Smooth muscle cell (in vitro differentiated cells): ENCODE data around the gene ZBTB21. TPM values are rescaled to one million over a fixed set of nuclear protein-coding genes. Genes with fewer than 3 reads are reported as not detected.
A peak's percentile ranks its signal among the peaks of the same experiment; 100 is the strongest.

Experiments used
- DNase-seq: peaks from one replicate; lab custom pipeline; 2025; ENCODE audit not compliant: unreplicated experiment; lab: John Stamatoyannopoulos, UW
- H2AFZ ChIP-seq: fragments of 200-600 bp; sonication (generic); 2 replicates; pipeline ENCODE4 v1.6.0; 2016; ENCODE audit warnings: antibody characterized with exemption, low read depth, mild to moderate bottlenecking
- H3F3A ChIP-seq: fragments of 200-600 bp; sonication (generic); 2 replicates; pipeline ENCODE4 v1.6.0; 2017; ENCODE audit warnings: antibody characterized with exemption, low read depth
- H3K27ac ChIP-seq: fragments of 200-600 bp; sonication (generic); 2 replicates; pipeline ENCODE4 v1.5.1; 2016; ENCODE audit warnings: low read depth, mild to moderate bottlenecking
- H3K27me3 ChIP-seq: fragments of 200-600 bp; sonication (generic); 2 replicates; pipeline ENCODE4 v1.6.1; 2016; ENCODE audit warnings: low read depth, mild to moderate bottlenecking
- H3K36me3 ChIP-seq: fragments of 200-600 bp; sonication (generic); 2 replicates; pipeline ENCODE4 v1.5.1; 2016; ENCODE audit warnings: low read depth
- H3K4me1 ChIP-seq: fragments of 200-600 bp; sonication (generic); 2 replicates; pipeline ENCODE4 v1.5.1; 2016; ENCODE audit warnings: low read depth
- H3K4me2 ChIP-seq: fragments of 200-600 bp; sonication (generic); 2 replicates; pipeline ENCODE4 v1.6.0; 2016; ENCODE audit warnings: mild to moderate bottlenecking
- H3K4me3 ChIP-seq: fragments of 200-600 bp; sonication (generic); 2 replicates; pipeline ENCODE4 v1.5.1; 2016; ENCODE audit warnings: mild to moderate bottlenecking
- H3K79me2 ChIP-seq: fragments of 200-600 bp; sonication (generic); 2 replicates; pipeline ENCODE4 v1.6.0; 2016; ENCODE audit warnings: low read depth, mild to moderate bottlenecking
- H3K9ac ChIP-seq: fragments of 200-600 bp; sonication (generic); 2 replicates; pipeline ENCODE4 v1.6.0; 2016; ENCODE audit warnings: low read depth
- H3K9me3 ChIP-seq: fragments of 200-600 bp; sonication (generic); replicated peaks from 2 replicates; pipeline ENCODE4 v1.5.1; 2016; ENCODE audit warnings: low read depth
- H4K20me1 ChIP-seq: fragments of 200-600 bp; sonication (generic); 2 replicates; pipeline ENCODE4 v1.6.0; 2016; ENCODE audit warnings: low read depth
- WGBS: methylation state at CpG from one replicate; pipeline ENCODE4 v1.1.7; 2016; ENCODE audit warnings: low lambda C conversion rate; 5-methylcytosine and 5-hydroxymethylcytosine counted together
- polyA plus RNA-seq: library from polyadenylated mRNA; unstranded; fragments of >200 nt; fragmentation: Nextera tagmentation; extraction: Ambion mirVana; gene quantifications from 2 replicates; pipeline ENCODE4 v1.2.1, GENCODE V29; 2016
- total RNA-seq: library from RNA; depleted of rRNA; stranded (reverse); fragments of >200 nt; gene quantifications from 2 replicates; pipeline ENCODE4 v1.2.3, GENCODE V29; 2014
- TF ChIP-seq, protein P1 (sequence below): fragments of 200-600 bp; sonication (generic); IDR thresholded peaks from 2 replicates; pipeline ENCODE4 v1.5.1; 2017; ENCODE audit warnings: borderline replicate concordance, mild to moderate bottlenecking, antibody characterized with exemption; ENCODE audit not compliant: insufficient read depth, poor library complexity, severe bottlenecking

The ZBTB21 gene
- total and polyA plus RNA-seq, 2 experiments from 2014 or later: 6.2 to 24.1 TPM

DNA sequence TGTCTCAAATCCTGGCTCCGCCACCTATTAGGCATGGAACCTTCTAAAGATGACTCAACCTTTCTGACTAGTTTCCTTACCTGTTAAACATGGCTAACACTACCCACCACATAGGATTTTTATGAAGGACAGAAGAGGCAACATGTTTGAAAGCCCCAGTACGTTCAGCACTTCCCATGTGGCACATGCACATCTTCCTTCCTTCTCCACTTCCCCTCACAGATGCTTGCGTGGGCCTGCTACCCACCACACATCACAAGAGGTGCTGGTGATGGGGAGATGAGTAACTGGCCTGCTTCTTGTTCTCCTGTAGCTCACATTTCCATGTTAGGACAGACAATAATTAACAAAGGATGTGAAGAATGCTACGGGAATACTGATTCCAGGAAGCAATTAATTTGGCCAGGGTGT lies 7.1 kb downstream of the ZBTB21 start:
- H3K4me3 ChIP-seq: no peak overlapping the region
- peak overlapping the region; percentile 73 for H3K9ac ChIP-seq
- no peaks in the 10 kb centered on the region for H3K36me3 ChIP-seq
- H3K4me2 ChIP-seq: peak overlapping the region; percentile 24
- WGBS: 64% methylated on average over 4 of the region's 4 CpGs
- no peak for DNase-seq
- no peaks in the 10 kb centered on the region for H3K27me3 ChIP-seq
- H4K20me1 ChIP-seq: no peaks in the 10 kb centered on the region
- no peak overlapping the region for H2AFZ ChIP-seq
- H3K9me3 ChIP-seq: no peaks in the 10 kb centered on the region
- TF ChIP-seq, protein P1, sequence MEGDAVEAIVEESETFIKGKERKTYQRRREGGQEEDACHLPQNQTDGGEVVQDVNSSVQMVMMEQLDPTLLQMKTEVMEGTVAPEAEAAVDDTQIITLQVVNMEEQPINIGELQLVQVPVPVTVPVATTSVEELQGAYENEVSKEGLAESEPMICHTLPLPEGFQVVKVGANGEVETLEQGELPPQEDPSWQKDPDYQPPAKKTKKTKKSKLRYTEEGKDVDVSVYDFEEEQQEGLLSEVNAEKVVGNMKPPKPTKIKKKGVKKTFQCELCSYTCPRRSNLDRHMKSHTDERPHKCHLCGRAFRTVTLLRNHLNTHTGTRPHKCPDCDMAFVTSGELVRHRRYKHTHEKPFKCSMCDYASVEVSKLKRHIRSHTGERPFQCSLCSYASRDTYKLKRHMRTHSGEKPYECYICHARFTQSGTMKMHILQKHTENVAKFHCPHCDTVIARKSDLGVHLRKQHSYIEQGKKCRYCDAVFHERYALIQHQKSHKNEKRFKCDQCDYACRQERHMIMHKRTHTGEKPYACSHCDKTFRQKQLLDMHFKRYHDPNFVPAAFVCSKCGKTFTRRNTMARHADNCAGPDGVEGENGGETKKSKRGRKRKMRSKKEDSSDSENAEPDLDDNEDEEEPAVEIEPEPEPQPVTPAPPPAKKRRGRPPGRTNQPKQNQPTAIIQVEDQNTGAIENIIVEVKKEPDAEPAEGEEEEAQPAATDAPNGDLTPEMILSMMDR: no peak
- H3K79me2 ChIP-seq: peaks cover 49% of the 10 kb centered on the region
- H3K4me1 ChIP-seq: no peaks in the 10 kb centered on the region
- peak overlapping the region; percentile 97 for H3K27ac ChIP-seq
- H3F3A ChIP-seq: peaks cover 5% of the 10 kb centered on the region

DNA sequence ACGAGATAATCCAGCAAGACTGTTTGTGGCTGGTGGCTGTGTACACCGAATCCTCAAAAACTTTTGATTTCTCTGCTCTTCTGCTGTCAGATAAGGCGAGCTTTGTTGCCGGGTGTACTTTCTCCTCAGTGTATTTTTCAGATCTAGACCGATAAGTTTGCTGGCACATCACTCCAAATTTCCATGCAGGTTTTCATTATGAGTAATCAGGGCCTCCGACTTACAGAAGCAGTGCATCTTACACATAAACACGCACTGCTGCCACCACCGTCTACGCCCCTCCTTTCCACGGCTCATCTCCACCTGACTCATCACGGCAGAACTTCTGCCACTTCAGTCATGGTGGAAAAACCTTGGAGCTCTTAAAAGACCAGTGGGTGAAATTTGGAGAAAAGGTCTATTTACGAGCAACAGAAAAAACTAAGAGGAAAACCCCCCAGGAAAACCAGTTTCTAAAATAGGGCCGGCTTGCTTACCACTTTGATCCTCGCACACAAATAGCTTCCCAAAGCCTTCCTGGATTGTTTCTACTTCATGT lies 7.7 kb downstream of the ZBTB21 start:
- H3K4me2 ChIP-seq: peak overlapping the region; percentile 50
- H4K20me1 ChIP-seq: no peaks in the 10 kb centered on the region
- H3K9ac ChIP-seq: peak overlapping the region; percentile 73
- H3K27ac ChIP-seq: peak overlapping the region; percentile 97
- TF ChIP-seq, protein P1: no peak
- no peak overlapping the region for H3K4me3 ChIP-seq
- H3K79me2 ChIP-seq: peaks cover 44% of the 10 kb centered on the region
- no peaks in the 10 kb centered on the region for H3K9me3 ChIP-seq
- H3K36me3 ChIP-seq: no peaks in the 10 kb centered on the region
- no peak overlapping the region for H2AFZ ChIP-seq
- 31% methylated on average over 14 of the region's 14 CpGs for WGBS
- no peaks in the 10 kb centered on the region for H3K27me3 ChIP-seq
- H3K4me1 ChIP-seq: no peaks in the 10 kb centered on the region
- H3F3A ChIP-seq: peaks cover 5% of the 10 kb centered on the region
- DNase-seq: no peak

DNA sequence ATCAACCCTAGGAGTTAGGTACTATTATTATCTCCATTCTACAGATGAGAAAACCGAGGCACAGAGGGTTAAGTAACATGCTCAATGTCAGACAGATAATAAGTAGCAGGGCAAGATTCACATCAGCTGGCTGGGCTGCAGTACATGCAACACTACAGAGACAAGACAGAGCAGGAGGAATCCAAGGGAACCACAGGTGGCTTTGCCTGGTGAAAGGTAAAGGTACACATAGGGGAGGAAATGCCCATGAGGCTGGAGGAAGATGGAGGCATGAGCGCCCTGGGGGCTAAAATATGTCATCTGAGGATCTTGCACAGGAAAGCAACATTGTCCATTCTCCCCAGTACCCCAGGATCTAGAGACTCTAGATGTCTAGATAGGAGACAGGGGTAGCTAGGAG lies 8.4 kb downstream of the ZBTB21 start:
- H3K27ac ChIP-seq: peak overlapping the region; percentile 97
- H2AFZ ChIP-seq: no peak overlapping the region
- 95% methylated on average over 2 of the region's 2 CpGs for WGBS
- DNase-seq: no peak
- no peaks in the 10 kb centered on the region for H3K27me3 ChIP-seq
- H4K20me1 ChIP-seq: no peaks in the 10 kb centered on the region
- peak overlapping the region; percentile 60 for H3K9ac ChIP-seq
- peak overlapping the region; percentile 50 for H3K4me2 ChIP-seq
- H3F3A ChIP-seq: peaks cover 5% of the 10 kb centered on the region
- TF ChIP-seq, protein P1: no peak
- no peaks in the 10 kb centered on the region for H3K36me3 ChIP-seq
- no peaks in the 10 kb centered on the region for H3K4me1 ChIP-seq
- no peaks in the 10 kb centered on the region for H3K9me3 ChIP-seq
- H3K4me3 ChIP-seq: no peak overlapping the region
- H3K79me2 ChIP-seq: peaks cover 37% of the 10 kb centered on the region

DNA sequence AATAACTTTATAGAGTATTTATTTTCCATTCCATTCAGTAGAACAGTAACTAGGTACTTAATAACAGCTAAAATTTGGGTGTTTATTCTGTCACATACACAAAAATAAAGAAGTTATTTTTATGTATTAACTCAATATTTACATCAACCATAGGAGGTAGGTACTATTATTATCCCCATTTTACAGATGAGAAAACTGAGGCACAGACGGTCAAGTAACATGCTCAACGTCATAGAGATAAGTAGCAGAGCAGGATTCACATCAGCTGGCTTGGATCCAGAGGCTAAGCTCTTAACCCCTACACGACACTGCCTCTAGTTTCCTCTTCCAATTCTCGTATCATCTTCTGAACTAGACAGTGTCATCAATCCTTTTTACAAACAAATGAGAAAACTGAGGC lies 9.3 kb downstream of the ZBTB21 start:
- no peak overlapping the region for H3K27ac ChIP-seq
- H4K20me1 ChIP-seq: no peaks in the 10 kb centered on the region
- WGBS: 97% methylated on average over 4 of the region's 4 CpGs
- DNase-seq: no peak
- no peaks in the 10 kb centered on the region for H3K4me1 ChIP-seq
- H3F3A ChIP-seq: peaks cover 5% of the 10 kb centered on the region
- peaks cover 28% of the 10 kb centered on the region for H3K79me2 ChIP-seq
- H3K36me3 ChIP-seq: no peaks in the 10 kb centered on the region
- H3K27me3 ChIP-seq: no peaks in the 10 kb centered on the region
- no peak overlapping the region for H3K4me3 ChIP-seq
- H3K4me2 ChIP-seq: no peak overlapping the region
- H3K9ac ChIP-seq: no peak overlapping the region
- TF ChIP-seq, protein P1: no peak
- no peaks in the 10 kb centered on the region for H3K9me3 ChIP-seq
- no peak overlapping the region for H2AFZ ChIP-seq
